Brain microvascular endothelial cell (primary cell): Measurements from ENCODE around the gene NENF.

Source experiments
- DNase-seq: peaks from one replicate; pipeline ENCODE4 v3.0.0-alpha.2; 2020
- H3K27ac ChIP-seq: fragments of 250-450 bp; sonication (Bioruptor Pico); 2 replicates; pipeline ENCODE4 v1.5.1; 2020; ENCODE audit warnings: mild to moderate bottlenecking, moderate library complexity
- H3K27me3 ChIP-seq: fragments of 250-450 bp; sonication (Bioruptor Pico); replicated peaks from 2 replicates; pipeline ENCODE4 v1.5.1; 2020; ENCODE audit warnings: mild to moderate bottlenecking
- H3K36me3 ChIP-seq: fragments of 250-450 bp; sonication (Bioruptor Pico); replicated peaks from 2 replicates; pipeline ENCODE4 v1.5.1; 2020; ENCODE audit warnings: mild to moderate bottlenecking
- H3K4me3 ChIP-seq: 2 replicates; pipeline ENCODE4 v1.5.1; 2011; ENCODE audit warnings: low read depth, mild to moderate bottlenecking, control low read depth, low read length, moderate library complexity
- in situ Hi-C: cut with HindIII; loops from 2 replicates; pipeline ENCODE4 v1.10.0; 2017; ENCODE audit warnings: low sequenced_read_pairs, low pct_ligation_motif_present
- TF ChIP-seq, protein P1 (sequence below): IDR thresholded peaks from 2 replicates; pipeline ENCODE4 v1.5.1; 2011; ENCODE audit warnings: low read depth, mild to moderate bottlenecking, moderate library complexity, low read length, control low read depth, inconsistent platforms; ENCODE audit errors: missing control alignments

The NENF gene

DNA sequence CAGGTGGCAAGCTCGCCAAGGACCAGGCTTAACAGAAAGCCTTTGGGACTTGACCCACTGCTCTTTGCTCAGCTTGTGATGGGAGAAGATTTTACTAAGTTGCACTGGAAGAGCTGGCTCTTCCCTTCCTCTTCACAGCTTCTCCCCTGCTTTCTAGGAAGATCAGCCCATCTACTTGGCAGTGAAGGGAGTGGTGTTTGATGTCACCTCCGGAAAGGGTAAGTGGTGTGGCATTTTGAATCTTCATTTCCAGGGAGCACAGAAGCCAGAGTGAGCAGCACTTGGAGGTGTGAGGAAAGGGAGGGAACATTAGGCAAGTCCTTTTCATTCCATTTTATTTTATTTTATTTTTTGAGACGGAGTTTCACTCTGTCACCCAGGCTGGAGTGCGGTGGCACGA is 9.7 kb downstream of the NENF start:
- in situ Hi-C loops = no loop called here
- no peak overlapping the region for H3K27ac ChIP-seq
- no peaks in the 10 kb centered on the region for H3K36me3 ChIP-seq
- H3K4me3 ChIP-seq = no peak overlapping the region
- no peak for DNase-seq
- TF ChIP-seq, protein P1, sequence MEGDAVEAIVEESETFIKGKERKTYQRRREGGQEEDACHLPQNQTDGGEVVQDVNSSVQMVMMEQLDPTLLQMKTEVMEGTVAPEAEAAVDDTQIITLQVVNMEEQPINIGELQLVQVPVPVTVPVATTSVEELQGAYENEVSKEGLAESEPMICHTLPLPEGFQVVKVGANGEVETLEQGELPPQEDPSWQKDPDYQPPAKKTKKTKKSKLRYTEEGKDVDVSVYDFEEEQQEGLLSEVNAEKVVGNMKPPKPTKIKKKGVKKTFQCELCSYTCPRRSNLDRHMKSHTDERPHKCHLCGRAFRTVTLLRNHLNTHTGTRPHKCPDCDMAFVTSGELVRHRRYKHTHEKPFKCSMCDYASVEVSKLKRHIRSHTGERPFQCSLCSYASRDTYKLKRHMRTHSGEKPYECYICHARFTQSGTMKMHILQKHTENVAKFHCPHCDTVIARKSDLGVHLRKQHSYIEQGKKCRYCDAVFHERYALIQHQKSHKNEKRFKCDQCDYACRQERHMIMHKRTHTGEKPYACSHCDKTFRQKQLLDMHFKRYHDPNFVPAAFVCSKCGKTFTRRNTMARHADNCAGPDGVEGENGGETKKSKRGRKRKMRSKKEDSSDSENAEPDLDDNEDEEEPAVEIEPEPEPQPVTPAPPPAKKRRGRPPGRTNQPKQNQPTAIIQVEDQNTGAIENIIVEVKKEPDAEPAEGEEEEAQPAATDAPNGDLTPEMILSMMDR = no peak
- H3K27me3 ChIP-seq = no peaks in the 10 kb centered on the region

DNA sequence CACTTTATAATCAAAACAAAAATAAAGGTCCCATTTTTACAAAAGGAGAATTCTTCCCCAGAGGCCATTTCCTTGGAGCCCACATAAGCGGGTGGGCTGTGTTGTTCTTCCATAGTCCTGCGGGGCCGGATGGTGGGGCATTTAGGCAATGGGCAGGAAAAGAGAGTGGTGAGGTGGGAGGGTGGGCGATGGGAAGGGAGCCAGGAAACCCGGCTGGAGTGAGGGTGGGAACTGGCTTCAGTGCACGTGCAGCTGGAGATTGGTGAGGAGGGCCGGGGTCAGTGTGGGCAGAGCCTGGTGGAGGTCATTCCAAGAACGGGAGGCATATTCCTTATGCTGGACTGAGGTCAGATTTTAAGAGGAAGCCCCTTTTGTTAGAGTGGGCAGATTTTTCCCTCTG is 13.6 kb downstream of the NENF start:
- Histone ChIP-seq H3K4me3 (no peak overlapping the region), H3K36me3 (no peaks in the 10 kb centered on the region), H3K27me3 (no peaks in the 10 kb centered on the region), H3K27ac (no peak overlapping the region)
- in situ Hi-C loops = no loop called here
- DNase-seq = no peak
- TF ChIP-seq, protein P1 = no peak

DNA sequence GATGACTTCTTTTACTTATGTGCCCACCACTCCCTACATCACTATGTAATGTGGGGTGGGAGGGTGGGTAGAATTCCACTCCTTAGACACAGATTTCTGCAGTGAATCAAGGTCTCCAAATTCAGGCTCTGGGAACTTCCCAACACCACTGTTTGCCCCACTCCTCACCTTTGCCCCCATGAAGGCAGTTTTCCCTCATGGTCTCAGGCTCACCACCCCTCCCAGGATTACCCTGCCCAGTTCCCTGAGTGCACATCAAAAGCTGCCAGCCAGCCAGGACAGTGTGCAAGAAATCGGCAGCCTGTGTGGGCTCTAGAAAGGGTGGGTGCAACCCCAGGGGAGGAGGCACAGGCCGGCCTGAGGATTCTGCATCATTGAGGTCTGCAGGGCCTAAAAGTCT is 14.8 kb downstream of the NENF start:
- DNase-seq = no peak
- in situ Hi-C loops = no loop called here
- Histone ChIP-seq H3K36me3 (no peaks in the 10 kb centered on the region), H3K27me3 (no peaks in the 10 kb centered on the region), H3K27ac (no peak overlapping the region), H3K4me3 (no peak overlapping the region)
- TF ChIP-seq, protein P1 = no peak

DNA sequence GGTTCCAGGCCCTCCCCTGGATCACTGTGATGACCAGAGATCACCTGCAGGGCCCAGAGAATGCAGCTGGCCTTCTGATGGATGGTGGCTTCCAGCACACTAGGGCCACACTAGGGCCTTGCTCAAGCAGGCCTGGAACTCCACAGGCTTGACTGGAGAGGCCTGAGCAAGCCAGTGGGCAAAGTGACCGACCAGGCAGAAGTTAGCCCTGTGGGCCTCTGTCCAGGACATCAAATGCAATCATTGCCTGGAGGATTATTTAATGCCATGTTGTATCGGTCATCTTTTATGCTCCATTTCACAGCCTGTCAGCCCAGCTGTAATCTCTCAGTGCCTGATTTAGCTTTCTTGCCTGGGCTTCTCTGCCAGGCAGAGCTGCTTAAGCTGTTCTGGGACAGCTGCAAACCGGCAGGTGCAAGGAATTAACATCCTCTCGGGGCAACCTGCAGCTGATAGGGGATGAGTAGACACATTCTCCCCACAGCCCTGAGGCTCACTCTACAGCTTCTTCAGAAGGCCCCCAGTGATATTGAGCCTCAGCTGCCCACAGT is 17.7 kb downstream of the NENF start:
- Histone ChIP-seq H3K27ac (no peak overlapping the region), H3K4me3 (no peak overlapping the region), H3K36me3 (no peaks in the 10 kb centered on the region), H3K27me3 (no peaks in the 10 kb centered on the region)
- TF ChIP-seq, protein P1 = no peak
- no peak for DNase-seq
- in situ Hi-C loops = no loop called here

DNA sequence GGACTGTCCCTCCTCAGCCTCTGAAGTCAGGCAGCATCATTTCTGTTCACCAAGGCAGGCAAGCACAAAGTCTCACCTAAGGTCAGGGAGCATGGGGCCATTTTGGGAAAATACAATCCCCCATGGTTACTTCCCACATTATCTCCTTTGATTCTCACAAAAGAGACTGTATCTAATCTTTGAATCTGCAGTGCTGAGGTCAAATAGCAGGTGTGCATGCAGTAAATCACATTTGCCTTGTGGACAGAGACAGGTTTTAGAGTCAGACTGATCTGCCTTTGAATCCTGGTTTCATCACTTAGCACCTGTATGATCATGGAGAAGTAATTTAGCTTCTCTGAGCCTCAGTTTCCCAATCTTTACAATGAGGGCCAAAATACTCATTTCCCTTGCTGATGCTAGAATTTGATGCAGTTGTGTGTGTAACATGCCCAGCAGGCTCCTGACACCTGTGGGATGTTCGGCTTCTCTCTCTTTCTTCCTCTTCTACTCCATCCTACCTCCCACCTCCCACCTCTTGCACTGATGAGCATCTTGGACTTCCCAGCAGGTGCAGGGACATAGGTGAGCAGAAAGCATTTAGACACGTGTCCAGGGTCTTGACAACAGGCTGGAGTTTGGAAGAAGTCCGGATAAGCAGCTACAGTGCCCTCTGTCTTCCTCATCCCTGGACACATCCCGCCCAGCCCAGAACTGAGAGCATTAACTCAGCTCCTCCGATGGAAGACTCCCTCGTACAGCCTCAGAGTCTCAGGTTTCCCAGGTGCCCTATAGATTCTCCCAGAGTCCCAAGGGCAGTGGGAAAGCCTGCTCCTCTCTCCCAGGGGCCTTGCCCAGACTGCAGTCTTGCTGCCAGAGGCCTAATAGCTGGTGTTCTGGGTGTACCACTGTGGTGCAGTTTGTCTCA is 18.9 kb downstream of the NENF start:
- Histone ChIP-seq H3K27ac (no peak overlapping the region), H3K36me3 (no peaks in the 10 kb centered on the region), H3K27me3 (no peaks in the 10 kb centered on the region), H3K4me3 (no peak overlapping the region)
- no peak for DNase-seq
- TF ChIP-seq, protein P1 = no peak
- in situ Hi-C loops = no loop called here
